ENCODE data around the gene CEP76. TPM values are rescaled to one million over a fixed set of nuclear protein-coding genes. Genes with fewer than 3 reads are reported as not detected.

The CEP76 gene
- total RNA-seq, 1 donor from 2014 or later, result 9.5 TPM

GRCh38 chr18:12741351-12741750 lies 38.8 kb upstream of the CEP76 start:
- Histone ChIP-seq H3K9me3 (ENCODE audit: insufficient read depth, low read depth, low read length) (no peaks in the 10 kb centered on the region), H3K36me3 (ENCODE audit: insufficient read depth, low read length) (no peaks in the 10 kb centered on the region), H2AFZ (ENCODE audit: low read depth, low read length) (no peak overlapping the region), H4K20me1 (ENCODE audit: insufficient read depth, low read length) (no peaks in the 10 kb centered on the region), H3K4me1 (ENCODE audit: insufficient read depth, low read length) (peaks cover 6% of the 10 kb centered on the region), H3K4me2 (ENCODE audit: low read length) (peak overlapping the region; percentile 32), H3K27ac (ENCODE audit: low read depth, low read length) (no peak overlapping the region), H3K79me2 (ENCODE audit: insufficient read depth, low read length) (no peaks in the 10 kb centered on the region), H3K4me3 (ENCODE audit: insufficient read depth, low read depth, low read length) (no peak overlapping the region), H3K27me3 (ENCODE audit: insufficient read depth, low read length) (no peaks in the 10 kb centered on the region), H3K9ac (ENCODE audit: low read length) (no peak overlapping the region)
- Mint-ChIP-seq H3K9me3 (ENCODE audit: unreplicated experiment) (peaks cover 1% of the 10 kb centered on the region), H3K4me1 (ENCODE audit: low read depth, unreplicated experiment) (no peaks in the 10 kb centered on the region), H3K36me3 (ENCODE audit: low read depth, unreplicated experiment) (no peaks in the 10 kb centered on the region), H3K27me3 (ENCODE audit: low read depth, unreplicated experiment) (no peaks in the 10 kb centered on the region), H3K27ac (ENCODE audit: unreplicated experiment) (no peak overlapping the region), H3K4me3 (ENCODE audit: unreplicated experiment) (no peak overlapping the region)
- DNase-seq (ENCODE audit: low read depth) (peak; percentile 21), FAIRE-seq (no peak)
- no peak for TF ChIP-seq CTCF (IDR thresholded peaks at IDR 0.05; ENCODE audit: insufficient read depth, low read depth, low read length)
- no peak for TF ChIP-seq EZH2 (IDR thresholded peaks at IDR 0.05; ENCODE audit: insufficient read depth, low read length)

- H3K4me1 Mint-ChIP-seq (ENCODE audit: low read depth, unreplicated experiment), result no peaks in the 10 kb centered on the region
- Histone ChIP-seq H3K79me2 (ENCODE audit: insufficient read depth, low read length) (no peaks in the 10 kb centered on the region), H4K20me1 (ENCODE audit: insufficient read depth, low read length) (no peaks in the 10 kb centered on the region), H3K36me3 (ENCODE audit: insufficient read depth, low read length) (no peaks in the 10 kb centered on the region), H3K4me3 (ENCODE audit: insufficient read depth, low read depth, low read length) (no peak overlapping the region), H3K4me1 (ENCODE audit: insufficient read depth, low read length) (peaks cover 6% of the 10 kb centered on the region), H2AFZ (ENCODE audit: low read depth, low read length) (no peak overlapping the region), H3K27me3 (ENCODE audit: insufficient read depth, low read length) (no peaks in the 10 kb centered on the region), H3K27ac (ENCODE audit: low read depth, low read length) (no peak overlapping the region), H3K9me3 (ENCODE audit: insufficient read depth, low read depth, low read length) (no peaks in the 10 kb centered on the region), H3K9ac (ENCODE audit: low read length) (no peak overlapping the region), H3K4me2 (ENCODE audit: low read length) (no peak overlapping the region)
- peaks cover under 1% of the 10 kb centered on the region for H3K36me3 Mint-ChIP-seq (ENCODE audit: low read depth, unreplicated experiment)
- H3K27ac Mint-ChIP-seq (ENCODE audit: unreplicated experiment), result no peak overlapping the region
- peaks cover 1% of the 10 kb centered on the region for H3K9me3 Mint-ChIP-seq (ENCODE audit: unreplicated experiment)
- TF ChIP-seq EZH2 (IDR thresholded peaks at IDR 0.05; ENCODE audit: insufficient read depth, low read length) (no peak), CTCF (IDR thresholded peaks at IDR 0.05; ENCODE audit: insufficient read depth, low read depth, low read length) (no peak)
- DNase-seq (ENCODE audit: low read depth), result no peak
- no peak overlapping the region for H3K4me3 Mint-ChIP-seq (ENCODE audit: unreplicated experiment)
- no peak for FAIRE-seq
- no peaks in the 10 kb centered on the region for H3K27me3 Mint-ChIP-seq (ENCODE audit: low read depth, unreplicated experiment)
Measured at GRCh38 chr18:12737243-12737902, 34.9 kb upstream of the CEP76 start.
